GM19328 (cell line): ENCODE results near the gene SUPT20HL2.
"Not testable (repeated sequence)": the region's sequence is repeated elsewhere in the genome, so short reads cannot be mapped to it uniquely, and the experiment has no call there.

ENCODE experiments used
- ATAC-seq: cut with Tn5 transposase; IDR thresholded peaks from one replicate; pipeline ENCODE4 v1.9.1; 2021; ENCODE audit warnings: mild to moderate bottlenecking, moderate library complexity; ENCODE audit not compliant: unreplicated experiment

The SUPT20HL2 gene

GRCh38 chrX:24314019-24314635 lies at the start of gene SUPT20HL2:
SUPT20HL2 (minus strand) TSS chrX:24314069; CDS start chrX:24313315, 754 bp downstream.
- no peak for ATAC-seq

- ATAC-seq: not testable (repeated sequence)
Measured at GRCh38 chrX:24362089-24362745, 48.3 kb upstream of the SUPT20HL2 start.

- no peak for ATAC-seq
Measured at GRCh38 chrX:24360272-24360671, 46.4 kb upstream of the SUPT20HL2 start, which contains the start of gene SUPT20HL1. SUPT20HL1 (plus strand) TSS chrX:24360639; CDS start chrX:24362761, 2,122 bp downstream.

GRCh38 chrX:24357106-24357505 lies 43.2 kb upstream of the SUPT20HL2 start:
- no peak for ATAC-seq

GRCh38 chrX:24355095-24355494 lies 41.2 kb upstream of the SUPT20HL2 start:
- no peak for ATAC-seq

GRCh38 chrX:24350217-24350616 lies 36.3 kb upstream of the SUPT20HL2 start:
- no peak for ATAC-seq

- no peak for ATAC-seq
Measured at GRCh38 chrX:24347881-24348280, 34.0 kb upstream of the SUPT20HL2 start.

- no peak for ATAC-seq
Measured at GRCh38 chrX:24343719-24344118, 29.9 kb upstream of the SUPT20HL2 start.

- ATAC-seq: no peak
Measured at GRCh38 chrX:24341795-24342194, 27.9 kb upstream of the SUPT20HL2 start.

GRCh38 chrX:24340501-24340900 lies 26.6 kb upstream of the SUPT20HL2 start:
- ATAC-seq: no peak

GRCh38 chrX:24339911-24340310 lies 26.0 kb upstream of the SUPT20HL2 start:
- no peak for ATAC-seq

- ATAC-seq: no peak
Measured at GRCh38 chrX:24335871-24336270, 22.0 kb upstream of the SUPT20HL2 start.

GRCh38 chrX:24334461-24334860 lies 20.6 kb upstream of the SUPT20HL2 start:
- no peak for ATAC-seq

- ATAC-seq: no peak
Measured at GRCh38 chrX:24333371-24333770, 19.5 kb upstream of the SUPT20HL2 start.

GRCh38 chrX:24332878-24333277 lies 19.0 kb upstream of the SUPT20HL2 start:
- ATAC-seq: no peak

GRCh38 chrX:24325231-24325630 lies 11.4 kb upstream of the SUPT20HL2 start:
- no peak for ATAC-seq

GRCh38 chrX:24321741-24322395 lies 8.0 kb upstream of the SUPT20HL2 start:
- no peak for ATAC-seq

GRCh38 chrX:24317567-24317966 lies 3.7 kb upstream of the SUPT20HL2 start:
- no peak for ATAC-seq

- no peak for ATAC-seq
Measured at GRCh38 chrX:24316111-24316510, 2.2 kb upstream of the SUPT20HL2 start.

GRCh38 chrX:24312249-24312607 lies 1.6 kb downstream of the SUPT20HL2 start:
- ATAC-seq: not testable (repeated sequence)

GRCh38 chrX:24311507-24312248 lies 2.2 kb downstream of the SUPT20HL2 start:
- not testable (repeated sequence) for ATAC-seq
